GM19397 (cell line): ENCODE measurements around the gene SSTR4.

Experiments
- ATAC-seq: cut with Tn5 transposase; IDR thresholded peaks from one replicate; pipeline ENCODE4 v1.9.1; 2021; ENCODE audit warnings: mild to moderate bottlenecking, moderate library complexity; ENCODE audit not compliant: unreplicated experiment

The SSTR4 gene

DNA sequence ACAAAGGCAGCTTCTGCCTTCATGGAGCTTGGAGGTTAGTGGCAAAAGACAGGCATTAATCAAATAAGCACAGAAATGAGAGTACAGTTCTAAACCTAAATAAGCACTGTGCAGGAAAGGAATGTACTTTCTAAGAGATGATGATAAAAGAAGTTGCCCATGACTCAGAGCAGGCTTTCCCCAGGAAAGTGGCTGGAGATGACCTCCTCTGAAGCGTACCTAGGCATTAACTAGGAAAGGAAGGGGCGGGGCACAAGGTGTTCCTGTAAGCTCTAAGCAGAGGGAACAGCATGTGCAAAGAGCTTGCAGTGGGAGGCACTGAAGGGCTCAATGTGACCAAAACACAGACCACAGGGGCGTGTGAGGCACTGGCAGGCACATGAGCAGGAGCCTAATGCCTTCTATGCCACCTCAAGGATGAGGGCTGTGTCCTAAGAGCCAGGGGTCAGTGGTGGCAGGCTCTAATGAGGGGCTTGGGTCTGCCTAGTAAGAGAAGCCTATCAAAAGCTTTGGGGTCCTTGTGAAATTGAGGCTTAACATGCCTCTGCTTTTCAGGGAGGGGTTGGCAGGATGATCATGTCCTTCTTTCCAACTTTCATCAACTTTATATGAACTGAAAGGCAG is 4.9 kb downstream of the SSTR4 start:
- no peak for ATAC-seq

DNA sequence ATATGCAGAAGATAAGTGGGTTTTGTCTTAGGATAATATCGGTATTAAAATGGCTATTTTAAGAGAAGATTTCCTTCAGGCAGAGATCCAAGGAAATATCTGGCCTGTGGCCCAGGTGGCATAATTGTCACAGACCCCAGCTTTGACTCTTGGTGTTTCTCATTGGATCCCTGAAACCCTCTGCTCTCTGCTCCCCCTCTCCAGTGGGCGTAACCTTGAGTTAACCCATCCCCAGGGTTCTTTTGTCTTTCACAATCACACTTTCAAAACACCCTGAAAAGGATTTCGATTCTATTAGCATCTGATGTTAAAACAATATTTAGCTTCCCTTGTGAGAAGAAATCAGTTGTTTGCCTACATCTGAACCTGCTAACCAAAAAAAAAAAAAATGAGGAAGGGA is 7.2 kb downstream of the SSTR4 start:
- ATAC-seq = no peak

DNA sequence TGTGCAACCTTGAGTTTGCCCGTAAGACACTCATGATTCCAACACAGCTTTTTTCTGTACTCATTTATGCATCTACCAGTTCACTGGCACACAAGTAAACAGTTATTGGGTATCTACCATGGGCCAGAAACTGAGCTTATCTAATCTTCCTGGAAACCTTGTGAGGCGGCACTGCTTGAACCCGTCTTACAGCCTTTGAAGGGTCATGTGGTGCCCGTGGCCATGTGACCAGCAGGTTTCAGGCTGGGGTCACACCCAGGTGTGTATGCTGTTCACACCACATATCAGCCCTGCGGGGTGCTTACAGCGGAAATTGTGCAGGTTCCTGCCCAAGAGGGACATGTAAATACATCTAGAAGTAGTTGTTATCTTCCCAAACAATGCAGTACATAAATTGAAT is 8.3 kb downstream of the SSTR4 start:
- ATAC-seq = no peak

DNA sequence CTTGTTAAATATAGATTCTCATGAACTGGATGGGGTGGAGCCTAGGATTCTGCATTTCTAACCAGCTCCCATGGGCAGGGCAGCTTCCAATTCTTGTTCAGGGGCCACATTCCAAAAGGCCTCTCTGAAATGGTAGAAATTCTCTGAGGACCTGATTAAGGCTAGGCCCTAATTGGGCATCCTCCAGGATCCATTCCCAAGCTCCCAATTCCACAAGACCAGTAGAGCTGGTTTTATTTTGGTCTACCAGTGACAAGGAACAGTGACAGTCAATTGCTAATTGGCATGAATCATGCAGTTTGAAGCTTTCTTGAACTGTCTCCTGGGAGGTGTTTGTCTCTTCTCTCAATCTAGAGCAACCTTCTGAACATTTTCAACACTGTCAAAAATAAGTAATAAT is 11.3 kb downstream of the SSTR4 start:
- ATAC-seq = no peak

DNA sequence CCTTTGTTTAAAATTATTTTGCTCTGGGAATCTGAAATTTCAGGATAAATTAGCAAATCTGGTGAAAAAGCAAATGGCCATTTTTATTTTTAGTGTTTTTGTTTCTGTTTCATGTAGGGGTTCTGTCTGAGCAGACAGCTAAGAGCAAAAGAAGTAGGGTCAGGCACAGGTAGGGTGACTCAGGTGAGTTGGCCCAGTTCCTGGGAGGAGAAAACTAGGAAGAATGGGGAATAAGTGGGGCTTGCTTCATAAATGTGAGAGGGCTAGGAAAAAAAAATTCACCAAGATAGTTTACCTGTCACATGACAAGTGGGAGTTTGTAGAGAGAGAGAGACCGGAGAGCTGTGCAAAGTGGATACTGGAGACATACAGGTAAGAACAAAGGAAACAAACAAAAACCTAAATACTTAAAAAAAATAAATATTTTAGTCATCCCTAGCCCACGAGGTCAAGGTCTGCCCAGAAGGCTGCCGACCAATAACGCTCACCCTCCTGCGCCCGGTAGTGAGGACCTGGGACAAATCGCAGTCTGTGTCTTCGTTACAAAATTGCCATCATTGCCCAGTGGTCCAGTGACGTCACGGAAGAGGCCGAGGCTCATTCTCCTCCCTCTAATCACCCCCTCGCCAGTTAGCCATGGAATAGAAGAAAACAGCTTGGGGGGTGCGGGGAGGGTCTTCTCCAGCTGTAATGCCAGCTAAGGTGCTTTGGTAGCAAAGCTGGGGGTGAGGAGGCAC is 12.1 kb downstream of the SSTR4 start:
- ATAC-seq = no peak

DNA sequence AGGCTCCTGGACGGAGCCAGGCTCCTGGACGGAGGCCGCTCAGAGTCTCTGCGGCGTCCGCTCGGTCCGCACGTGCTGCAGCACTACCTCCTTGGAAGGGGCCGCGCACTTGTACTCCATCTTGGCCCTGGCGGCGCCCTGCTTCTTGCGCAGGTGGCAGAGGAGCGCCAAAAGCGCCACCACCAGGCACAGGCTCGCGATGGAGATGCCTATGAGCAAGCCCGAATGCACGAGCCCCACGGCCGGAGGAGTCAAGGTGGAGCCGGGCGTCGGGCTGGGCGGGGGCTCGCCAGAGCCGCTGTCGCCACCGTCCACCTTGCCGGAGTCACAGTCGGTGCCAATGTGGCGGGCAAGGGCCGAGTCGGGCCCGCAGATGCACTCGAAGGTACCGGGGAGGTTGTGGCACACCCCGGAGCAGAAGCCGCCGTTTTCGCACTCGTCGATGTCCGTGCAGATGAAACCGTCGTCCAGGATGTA is 12.7 kb downstream of the SSTR4 start:
- no peak for ATAC-seq

DNA sequence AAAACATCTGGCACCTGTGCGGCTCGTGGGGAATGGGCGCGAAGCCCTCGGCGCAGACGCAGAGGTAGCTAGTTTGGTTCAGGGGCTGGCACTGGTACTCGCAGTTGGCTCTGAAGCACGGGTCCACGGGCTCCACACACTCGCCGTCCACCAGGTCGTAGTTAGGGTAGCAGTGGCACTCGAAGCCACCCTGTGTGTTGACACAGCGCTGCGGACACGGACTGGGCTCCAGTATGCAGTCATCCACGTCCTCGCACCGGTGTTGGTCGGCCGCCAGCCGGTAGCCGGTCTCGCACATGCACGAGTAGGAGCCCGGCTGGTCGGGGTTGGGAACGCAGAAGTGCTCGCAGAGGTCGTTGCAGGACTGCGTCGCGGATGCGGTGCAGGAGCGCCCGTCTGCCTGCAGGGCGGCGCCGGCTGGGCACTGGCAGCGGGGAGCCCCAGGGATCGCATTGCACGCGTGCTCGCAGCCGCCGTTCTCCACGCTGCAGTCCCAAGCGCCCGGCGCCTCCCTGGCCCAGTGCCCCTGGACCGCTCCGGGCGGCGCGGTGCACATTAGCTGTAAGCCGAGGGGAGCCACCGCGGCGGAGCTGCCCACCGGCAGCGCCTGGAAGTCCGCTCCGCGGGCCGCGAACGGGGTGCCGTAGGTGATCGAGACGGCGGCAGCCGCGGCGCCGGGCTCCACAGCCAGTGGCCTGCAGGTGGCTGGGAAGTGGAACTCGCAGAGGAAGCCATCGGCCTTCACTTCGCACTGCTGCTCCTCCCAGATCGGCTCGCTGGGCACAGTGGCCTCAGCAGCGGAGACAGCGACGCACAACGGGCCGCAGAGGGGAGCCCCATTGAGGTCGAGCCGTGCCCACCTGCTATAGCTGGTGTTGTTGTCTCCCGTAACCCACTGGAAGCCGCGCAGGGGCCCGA is 13.4 kb downstream of the SSTR4 start:
- ATAC-seq = no peak

DNA sequence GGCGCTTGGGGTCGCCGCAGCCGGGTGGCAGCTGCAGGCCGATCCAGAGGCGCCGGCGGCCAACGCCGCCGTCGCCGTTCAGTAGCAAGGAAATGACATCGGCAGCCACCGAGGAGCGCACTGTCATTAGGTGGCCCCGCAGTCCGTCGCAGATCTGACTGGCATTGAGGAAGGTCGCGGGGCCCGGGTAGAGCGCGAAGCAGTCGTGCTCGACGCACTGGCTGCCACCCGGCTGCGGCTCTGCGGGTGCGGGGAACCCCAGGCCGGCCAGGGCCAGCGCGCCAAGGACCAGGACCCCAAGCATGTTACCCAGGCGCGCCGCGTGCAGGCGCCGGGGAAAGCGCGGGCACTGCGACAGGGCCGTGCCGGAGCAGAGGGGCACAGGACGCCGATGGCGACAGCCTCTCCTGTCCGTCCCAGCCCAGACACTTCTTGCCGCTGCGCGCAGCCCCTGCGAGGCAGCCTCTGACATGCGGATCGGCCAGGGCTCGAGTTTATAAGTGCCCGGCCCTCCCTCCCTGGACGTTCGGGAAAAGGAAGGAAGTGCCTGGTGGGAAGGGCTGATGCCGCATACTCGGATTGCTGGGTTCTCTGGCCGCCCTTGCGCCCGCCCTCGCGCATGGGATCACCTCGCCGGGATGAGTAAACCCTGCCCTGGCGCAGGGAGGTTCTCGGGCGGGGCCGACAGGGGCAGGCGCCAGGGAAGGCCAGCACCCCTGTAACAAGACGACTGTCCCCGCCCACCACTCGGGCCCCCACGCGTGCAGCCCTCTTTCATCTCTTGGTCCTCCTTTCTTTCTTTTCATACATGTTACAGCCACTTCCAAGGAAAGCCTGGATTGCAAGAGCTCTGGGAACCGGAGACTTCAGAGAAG is 14.3 kb downstream of the SSTR4 start, which contains the start of gene THBD:
THBD (minus strand) TSS at position 472 of the 875 bp plus-strand sequence; CDS start at position 304, 168 bp downstream.
- no peak for ATAC-seq

DNA sequence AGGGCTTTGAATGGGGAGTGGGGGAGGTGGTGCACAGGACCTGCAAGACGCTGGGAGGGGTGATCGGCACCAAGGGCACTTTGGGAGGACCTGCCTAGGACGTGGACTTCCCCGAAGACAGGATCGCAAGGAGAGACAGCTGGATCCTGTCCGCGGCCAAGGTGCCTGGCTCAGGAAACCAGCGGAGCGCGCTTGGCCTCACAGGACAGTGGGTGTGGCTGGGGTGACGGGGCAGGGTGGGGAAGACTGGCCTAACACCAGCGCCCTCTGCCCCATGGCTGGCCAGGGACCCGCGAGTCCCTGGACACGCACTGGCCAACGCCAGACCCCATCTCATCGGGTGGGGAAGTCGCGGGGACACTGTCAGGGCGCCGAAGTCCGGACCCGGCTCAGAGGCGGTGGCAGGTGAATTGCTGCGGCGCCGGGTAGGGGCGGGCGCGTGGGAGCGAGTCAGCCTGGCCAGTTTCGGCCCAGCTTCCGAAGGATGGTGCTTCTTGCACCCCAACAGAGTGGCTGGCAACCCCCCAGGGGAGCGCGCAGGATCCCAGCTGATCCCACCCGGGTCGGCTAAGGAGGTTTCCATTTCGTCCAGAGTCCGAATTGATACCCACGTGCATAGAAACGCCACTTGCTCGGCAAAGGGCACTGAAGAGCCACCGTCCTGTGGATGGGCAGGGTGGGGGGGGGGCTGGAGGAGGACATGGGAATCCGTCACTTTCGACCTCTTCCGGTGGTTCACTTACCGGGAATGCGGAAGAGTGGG is 15.1 kb downstream of the SSTR4 start:
- no peak for ATAC-seq

DNA sequence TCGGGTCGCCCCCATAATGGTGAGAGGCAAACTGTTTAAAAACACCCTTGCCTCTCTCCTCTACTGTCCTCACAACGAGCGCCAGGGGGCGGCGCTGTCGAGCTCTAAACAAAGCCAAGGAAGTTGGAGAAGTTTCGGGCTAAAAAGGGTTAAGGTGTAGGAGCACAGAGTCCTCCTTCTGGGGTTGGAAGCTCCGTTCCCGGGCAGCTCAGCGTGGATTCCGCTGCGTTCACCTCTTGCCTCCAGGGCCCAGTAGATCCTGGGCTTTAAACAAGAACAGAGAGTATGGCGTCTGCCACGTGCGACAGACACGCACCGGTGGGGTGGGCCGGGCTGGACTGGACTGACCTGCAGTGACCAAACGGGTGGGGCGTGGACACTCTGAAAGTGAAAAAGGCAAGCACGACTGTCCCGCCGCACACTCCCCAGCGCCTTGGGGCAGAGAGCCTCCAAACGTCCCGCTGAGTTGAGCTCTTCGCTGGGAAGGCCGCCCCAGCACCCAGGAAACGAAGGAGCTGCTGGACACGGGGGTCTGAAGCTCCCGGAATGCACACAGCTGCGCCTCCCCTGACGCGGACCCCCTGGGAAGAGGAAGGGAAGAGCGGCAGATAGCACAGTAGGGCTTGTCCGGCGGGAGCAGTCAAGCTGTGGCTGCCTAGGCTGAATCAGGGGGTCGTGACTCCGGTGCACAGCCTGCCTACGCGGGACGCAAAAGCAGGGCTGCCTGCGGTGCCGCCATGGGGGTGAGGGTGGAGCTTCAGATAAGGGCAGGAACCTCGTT is 15.9 kb downstream of the SSTR4 start:
- no peak for ATAC-seq

DNA sequence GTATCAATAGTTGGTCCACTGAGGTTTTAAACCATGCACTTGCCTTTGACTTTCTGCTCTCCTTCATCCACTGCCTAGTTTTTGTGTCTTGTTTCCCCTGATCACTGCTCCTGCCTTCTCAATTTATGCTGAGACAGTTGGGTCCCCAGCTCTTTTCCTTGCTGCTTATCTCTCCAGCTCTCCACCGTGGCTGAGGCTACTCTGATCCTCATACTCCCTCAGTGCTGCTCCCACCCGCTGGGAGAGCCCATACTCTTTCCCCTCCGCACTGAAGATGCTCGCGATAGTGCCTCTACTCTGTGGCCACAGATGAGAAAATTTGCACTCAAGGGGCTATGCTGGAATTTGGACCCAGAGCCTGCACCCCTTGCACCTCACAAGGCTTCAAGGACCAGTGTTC is 17.8 kb downstream of the SSTR4 start:
- no peak for ATAC-seq

DNA sequence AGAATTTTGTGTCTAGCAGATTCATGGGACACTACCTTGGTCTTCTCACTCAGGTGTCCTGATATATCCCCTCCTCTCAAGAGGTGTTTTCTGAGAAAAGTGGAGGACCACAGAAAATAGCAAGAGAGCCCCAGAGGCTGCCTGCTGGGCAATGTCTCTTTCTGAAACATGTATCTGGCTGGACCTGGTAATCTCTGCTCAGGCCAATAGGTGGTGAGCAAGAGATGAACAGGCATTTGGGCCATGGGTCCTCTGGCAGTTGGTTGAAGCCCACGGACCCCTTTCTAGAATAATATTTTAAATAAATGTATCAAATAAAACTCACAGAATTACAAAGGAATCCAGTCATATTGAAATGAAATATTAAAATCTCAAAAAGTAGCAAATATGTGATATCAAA is 23.1 kb downstream of the SSTR4 start:
- no peak for ATAC-seq

DNA sequence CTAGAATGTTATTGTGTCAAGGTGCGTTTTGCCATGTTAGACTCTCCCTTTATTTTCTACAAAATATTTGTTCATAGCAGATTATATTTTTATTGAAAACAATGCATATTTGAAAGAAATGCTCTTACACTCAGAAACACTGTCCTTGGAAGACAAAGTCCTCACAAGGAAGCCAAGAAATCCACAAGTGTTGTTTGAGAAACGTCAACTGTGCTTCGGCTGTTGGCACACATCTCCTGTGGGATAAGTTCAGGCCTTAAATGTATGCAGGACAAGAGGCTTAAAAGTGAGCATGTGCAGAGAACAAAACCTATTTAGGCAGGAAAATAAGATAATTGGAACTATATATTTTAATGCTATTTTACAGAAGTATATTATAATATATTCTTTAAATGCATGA is 23.9 kb downstream of the SSTR4 start:
- ATAC-seq = no peak

DNA sequence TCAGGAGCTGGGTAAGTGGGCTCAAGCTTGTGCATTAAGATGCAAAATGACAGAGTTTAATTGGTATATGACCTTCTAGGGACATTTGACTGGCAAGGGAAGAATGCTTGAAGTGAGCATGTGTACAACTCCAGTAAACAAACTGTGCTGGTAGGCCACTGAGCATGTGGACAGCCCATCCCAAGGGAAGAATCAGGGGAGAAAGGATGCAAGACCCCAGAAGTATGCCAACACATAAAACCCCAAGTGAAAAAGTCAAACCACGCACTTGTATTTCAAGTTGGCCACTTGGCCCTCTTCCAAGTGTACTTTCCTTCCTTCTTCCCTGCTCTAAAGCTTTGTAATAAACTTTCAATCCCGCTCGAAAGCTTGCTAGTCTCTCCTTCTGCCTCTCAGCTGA is 24.7 kb downstream of the SSTR4 start:
- ATAC-seq = no peak

DNA sequence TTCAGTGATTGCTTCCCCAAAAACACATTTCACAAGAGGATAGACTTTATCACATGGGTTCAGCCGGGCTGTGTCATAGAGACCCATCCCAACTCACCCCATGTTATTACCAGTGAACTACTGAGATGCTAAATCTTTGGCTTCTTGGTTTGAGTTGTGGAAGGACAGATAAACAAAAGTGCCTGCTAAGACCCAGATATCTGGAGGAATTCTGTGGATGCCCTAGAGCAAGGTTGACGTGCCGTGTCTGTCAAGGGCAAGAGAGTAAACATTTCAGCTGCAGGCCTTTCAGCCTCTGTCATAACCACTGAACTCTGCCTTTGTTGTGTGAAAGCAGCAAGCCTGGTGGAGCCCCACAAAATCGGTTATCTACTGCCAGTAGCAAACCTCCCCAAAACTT is 25.5 kb downstream of the SSTR4 start:
- no peak for ATAC-seq

DNA sequence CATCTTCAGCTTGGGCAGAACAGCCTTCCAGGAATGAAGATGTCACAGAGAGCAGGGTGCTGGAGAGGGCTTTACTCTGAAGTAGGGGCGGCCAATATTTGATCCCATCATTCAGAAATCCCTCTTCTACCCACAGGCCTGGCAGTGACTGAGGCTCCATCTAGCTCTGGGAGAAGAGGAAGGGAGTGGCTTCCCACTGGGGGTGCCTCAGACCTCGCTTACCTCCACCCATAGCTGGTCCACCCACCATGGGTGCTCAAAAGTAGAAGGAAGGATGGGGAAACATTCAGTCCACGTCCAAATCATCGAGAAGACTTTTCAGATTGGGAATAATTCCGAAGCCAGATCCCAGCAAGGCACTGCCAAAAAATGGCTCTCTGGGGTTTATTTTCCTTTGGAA is 26.1 kb downstream of the SSTR4 start:
- ATAC-seq = no peak

DNA sequence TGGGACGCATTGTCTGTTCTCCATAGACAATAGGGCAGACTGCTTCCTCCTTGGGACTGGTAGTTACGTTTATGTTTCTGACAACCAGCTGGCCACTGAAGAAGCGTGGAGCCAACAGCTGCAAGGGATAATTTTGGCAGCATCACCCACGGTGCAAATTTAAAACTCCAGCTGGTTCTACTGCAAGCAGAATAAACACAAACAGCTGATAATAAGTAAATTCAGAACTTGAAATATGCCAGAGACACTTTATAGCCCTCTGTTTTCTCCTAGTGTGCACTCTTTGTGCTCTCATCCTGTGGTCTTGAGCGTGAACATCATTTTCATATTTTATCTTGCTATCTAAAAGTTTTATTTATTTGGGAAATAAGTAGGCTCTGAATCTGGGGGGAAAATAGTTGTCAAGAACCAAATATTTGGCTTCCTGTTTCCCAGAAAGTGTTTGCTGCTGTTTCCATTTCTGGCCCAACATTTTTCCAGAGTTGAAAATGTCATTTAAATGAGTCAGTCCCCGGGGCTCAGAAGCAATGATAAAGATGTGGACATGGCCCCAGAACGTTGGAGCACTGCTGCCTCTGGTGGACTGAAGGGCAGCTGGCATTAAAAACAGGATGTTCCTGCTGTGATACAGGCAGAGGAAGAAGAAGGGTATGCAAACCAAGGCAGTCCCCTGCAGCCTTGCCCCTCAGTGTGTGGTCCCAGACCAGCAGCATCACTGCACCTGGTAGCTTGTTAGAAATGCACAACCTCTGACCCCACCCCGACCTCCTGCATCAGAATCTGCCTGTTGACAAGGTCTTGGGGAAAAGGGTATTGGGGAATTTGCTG is 26.8 kb downstream of the SSTR4 start:
- ATAC-seq = no peak

DNA sequence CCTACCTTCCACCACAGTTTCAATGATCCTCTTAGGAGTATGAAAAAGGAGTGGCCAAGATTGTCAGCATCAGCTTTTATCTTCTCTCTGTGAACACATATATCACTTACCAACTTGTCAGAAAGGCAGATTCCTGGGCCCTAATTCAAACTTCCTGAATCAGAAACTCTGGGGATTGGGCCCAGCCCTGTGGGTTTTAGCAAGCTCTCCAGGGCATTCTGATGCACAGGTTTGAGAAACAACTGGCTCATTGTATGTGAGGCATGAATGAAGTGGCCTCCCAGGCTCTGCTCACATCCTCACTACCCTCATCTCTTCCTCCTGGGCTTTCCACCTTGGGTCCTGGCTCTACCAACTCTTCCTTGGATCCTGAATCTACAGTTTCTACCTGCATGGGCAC is 27.5 kb downstream of the SSTR4 start:
- no peak for ATAC-seq
